Measurements from ENCODE around the gene SLC5A5.

The SLC5A5 gene

DNA sequence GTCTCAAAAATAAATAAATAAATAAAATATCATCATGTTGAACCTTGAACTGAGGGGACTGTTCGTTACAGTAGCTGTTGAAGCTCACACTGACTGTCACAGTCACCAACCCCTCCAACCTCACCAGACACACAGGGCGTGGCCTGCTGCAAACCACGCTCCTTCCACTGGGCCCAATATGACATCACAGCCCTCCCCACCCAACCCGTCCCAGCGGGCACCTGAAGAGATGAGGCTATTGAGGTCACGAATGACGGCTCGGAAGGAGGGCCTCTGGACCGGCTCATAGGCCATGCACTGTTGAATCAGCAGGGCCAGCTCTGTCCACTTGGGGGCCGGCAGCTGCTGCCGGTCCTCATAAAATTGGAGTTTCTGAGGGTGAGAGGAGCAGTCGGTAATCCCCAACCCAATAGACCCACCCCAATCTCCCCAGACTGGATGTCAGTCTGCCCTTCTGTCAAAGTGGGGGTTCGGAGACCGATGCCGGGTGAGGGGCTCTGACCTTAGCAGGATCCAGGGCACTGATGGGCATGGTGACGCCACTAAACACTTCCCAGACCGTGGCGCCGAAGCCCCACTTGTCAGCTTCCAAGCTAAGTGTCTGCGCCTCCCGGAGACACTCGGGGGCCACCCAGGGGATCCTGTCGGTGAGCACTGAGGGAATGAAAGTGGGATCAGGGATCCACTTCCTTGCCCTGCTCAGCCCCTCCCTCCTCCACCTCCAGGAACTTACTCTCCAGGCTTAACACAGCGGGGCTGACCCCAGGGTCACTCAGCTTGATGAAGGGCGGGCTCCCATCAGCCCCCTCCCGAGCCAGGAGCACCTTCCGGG lies 37.2 kb upstream of the SLC5A5 start:
- Histone ChIP-seq H3K27me3 (ENCODE audit: low read depth, low read length) (no peaks in the 10 kb centered on the region), H3K36me3 (replicated peaks; ENCODE audit: low read depth, low read length) (peaks cover 67% of the 10 kb centered on the region), H2AFZ (ENCODE audit: low read depth, low read length) (no peak overlapping the region), H3K79me2 (ENCODE audit: low read length) (no peaks in the 10 kb centered on the region), H3K9me3 (ENCODE audit: insufficient read depth, low read length) (no peaks in the 10 kb centered on the region), H3K4me2 (ENCODE audit: low read length) (no peak overlapping the region), H3K9ac (ENCODE audit: low read length) (no peak overlapping the region), H3K27ac (ENCODE audit: low read length) (no peak overlapping the region), H3K4me3 (ENCODE audit: low read length) (no peak overlapping the region), H4K20me1 (ENCODE audit: insufficient read depth, low read length) (no peaks in the 10 kb centered on the region), H3K4me1 (ENCODE audit: low read length) (no peaks in the 10 kb centered on the region)
- no peak for TF ChIP-seq EZH2phosphoT487 (IDR thresholded peaks at IDR 0.05; ENCODE audit: low read depth)
- TF ChIP-seq, protein P1, sequence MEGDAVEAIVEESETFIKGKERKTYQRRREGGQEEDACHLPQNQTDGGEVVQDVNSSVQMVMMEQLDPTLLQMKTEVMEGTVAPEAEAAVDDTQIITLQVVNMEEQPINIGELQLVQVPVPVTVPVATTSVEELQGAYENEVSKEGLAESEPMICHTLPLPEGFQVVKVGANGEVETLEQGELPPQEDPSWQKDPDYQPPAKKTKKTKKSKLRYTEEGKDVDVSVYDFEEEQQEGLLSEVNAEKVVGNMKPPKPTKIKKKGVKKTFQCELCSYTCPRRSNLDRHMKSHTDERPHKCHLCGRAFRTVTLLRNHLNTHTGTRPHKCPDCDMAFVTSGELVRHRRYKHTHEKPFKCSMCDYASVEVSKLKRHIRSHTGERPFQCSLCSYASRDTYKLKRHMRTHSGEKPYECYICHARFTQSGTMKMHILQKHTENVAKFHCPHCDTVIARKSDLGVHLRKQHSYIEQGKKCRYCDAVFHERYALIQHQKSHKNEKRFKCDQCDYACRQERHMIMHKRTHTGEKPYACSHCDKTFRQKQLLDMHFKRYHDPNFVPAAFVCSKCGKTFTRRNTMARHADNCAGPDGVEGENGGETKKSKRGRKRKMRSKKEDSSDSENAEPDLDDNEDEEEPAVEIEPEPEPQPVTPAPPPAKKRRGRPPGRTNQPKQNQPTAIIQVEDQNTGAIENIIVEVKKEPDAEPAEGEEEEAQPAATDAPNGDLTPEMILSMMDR (IDR thresholded peaks at IDR 0.05; ENCODE audit: low read depth, low read length) = no peak

DNA sequence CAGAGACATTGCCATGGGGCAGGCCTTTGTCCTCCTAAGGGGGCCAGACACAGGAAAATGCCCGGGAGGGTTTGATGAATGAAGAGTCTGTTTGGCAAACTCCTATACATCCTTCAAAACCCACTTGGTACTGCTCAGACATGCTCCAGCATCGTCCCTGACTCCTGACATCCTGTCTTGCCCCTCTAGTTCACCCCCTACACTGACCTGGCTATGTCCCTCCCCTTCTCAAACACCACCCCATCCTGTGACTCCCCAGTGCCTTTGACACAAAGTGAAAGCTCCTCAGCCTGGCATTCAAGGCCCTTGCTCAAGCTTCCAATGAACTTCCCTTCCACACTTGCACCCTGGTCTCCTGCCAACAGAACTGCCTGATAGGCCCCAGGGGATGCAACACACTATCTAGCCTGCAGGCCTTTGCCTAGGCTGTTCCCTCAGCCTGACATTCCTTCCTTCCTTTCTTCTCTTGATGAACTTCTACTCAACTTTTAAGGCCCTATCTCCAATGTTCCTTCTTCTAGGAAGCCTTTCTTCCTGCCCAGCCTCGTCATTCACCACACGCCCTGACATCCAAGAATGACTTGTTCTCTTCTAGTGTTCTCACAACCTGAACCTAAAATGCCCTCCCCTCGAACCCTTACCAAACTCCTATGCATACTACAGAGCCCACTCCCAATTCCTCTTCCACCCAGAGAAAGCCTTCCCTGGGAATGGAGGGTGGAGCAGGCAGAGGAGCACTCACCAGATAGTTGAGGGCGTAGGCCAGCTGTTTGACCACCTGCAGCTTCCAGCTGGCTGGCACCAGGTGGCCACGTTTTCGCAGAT lies 36.4 kb upstream of the SLC5A5 start:
- H3K9me3 ChIP-seq (ENCODE audit: insufficient read depth, low read length) = no peaks in the 10 kb centered on the region
- no peak overlapping the region for H3K4me2 ChIP-seq (ENCODE audit: low read length)
- no peaks in the 10 kb centered on the region for H3K79me2 ChIP-seq (ENCODE audit: low read length)
- no peaks in the 10 kb centered on the region for H3K4me1 ChIP-seq (ENCODE audit: low read length)
- H4K20me1 ChIP-seq (ENCODE audit: insufficient read depth, low read length) = no peaks in the 10 kb centered on the region
- no peak overlapping the region for H3K27ac ChIP-seq (ENCODE audit: low read length)
- H3K36me3 ChIP-seq (replicated peaks; ENCODE audit: low read depth, low read length) = peaks cover 62% of the 10 kb centered on the region
- no peak overlapping the region for H3K9ac ChIP-seq (ENCODE audit: low read length)
- TF ChIP-seq, protein P1 (IDR thresholded peaks at IDR 0.05; ENCODE audit: low read depth, low read length) = no peak
- TF ChIP-seq EZH2phosphoT487 (IDR thresholded peaks at IDR 0.05; ENCODE audit: low read depth) = no peak
- no peak overlapping the region for H3K4me3 ChIP-seq (ENCODE audit: low read length)
- no peak overlapping the region for H2AFZ ChIP-seq (ENCODE audit: low read depth, low read length)
- H3K27me3 ChIP-seq (ENCODE audit: low read depth, low read length) = no peaks in the 10 kb centered on the region

DNA sequence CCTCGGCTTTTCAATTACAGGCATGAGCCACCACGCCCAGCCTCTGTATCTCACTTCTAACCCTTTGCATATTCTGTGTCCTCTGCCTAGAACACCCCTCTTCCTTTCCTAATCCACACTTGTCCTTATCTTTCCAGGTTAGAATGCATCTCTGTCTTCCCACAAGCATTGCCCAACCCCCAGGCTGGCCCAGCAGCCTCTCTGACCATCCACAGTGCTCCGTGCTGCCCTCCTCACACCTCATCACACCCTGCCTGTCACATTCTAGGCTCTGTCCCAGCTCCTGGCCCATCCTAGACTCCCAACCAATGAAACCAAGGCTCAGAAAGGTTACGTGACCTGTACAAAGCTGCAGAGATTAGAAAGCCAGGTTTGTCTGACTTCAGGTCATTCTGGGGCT lies 35.2 kb upstream of the SLC5A5 start:
- Histone ChIP-seq H3K27ac (ENCODE audit: low read length) (no peak overlapping the region), H3K9ac (ENCODE audit: low read length) (no peak overlapping the region), H3K36me3 (replicated peaks; ENCODE audit: low read depth, low read length) (peaks cover 63% of the 10 kb centered on the region)

More for the DNA sequence above, 35.2 kb upstream of the SLC5A5 start:
- Histone ChIP-seq H3K9me3 (ENCODE audit: insufficient read depth, low read length) (no peaks in the 10 kb centered on the region), H3K27me3 (ENCODE audit: low read depth, low read length) (no peaks in the 10 kb centered on the region), H3K4me2 (ENCODE audit: low read length) (no peak overlapping the region), H3K79me2 (ENCODE audit: low read length) (no peaks in the 10 kb centered on the region), H3K4me1 (ENCODE audit: low read length) (no peaks in the 10 kb centered on the region), H2AFZ (ENCODE audit: low read depth, low read length) (no peak overlapping the region), H4K20me1 (ENCODE audit: insufficient read depth, low read length) (no peaks in the 10 kb centered on the region), H3K4me3 (ENCODE audit: low read length) (no peak overlapping the region)
- TF ChIP-seq, protein P1 (IDR thresholded peaks at IDR 0.05; ENCODE audit: low read depth, low read length) = no peak
- no peak for TF ChIP-seq EZH2phosphoT487 (IDR thresholded peaks at IDR 0.05; ENCODE audit: low read depth)
